Skin epidermis (tissue), 12 donors: Measurements from ENCODE around the gene FUOM.
"Not testable (repeated sequence)": the region's sequence is repeated elsewhere in the genome, so short reads cannot be mapped to it uniquely, and the experiment has no call there.

ENCODE experiments used
- H3K27ac ChIP-seq, 21 experiments: fragments of 200-600 bp; sonication (generic) in 11 of 21; one replicate each; pipeline ENCODE4 v1.5.0; 2020; ENCODE audit warnings: mild to moderate bottlenecking in 3 of 21, inconsistent platforms in 2 of 21, moderate library complexity in 2 of 21
- H3K4me3 ChIP-seq, 7 experiments: fragments of 200-600 bp; sonication (generic) in 2 of 7; one replicate each; pipeline ENCODE4 v1.5.0; 2020; ENCODE audit warnings: inconsistent platforms in 2 of 7, mild to moderate bottlenecking in 2 of 7, moderate library complexity in 1 of 7

FUOM gene

DNA sequence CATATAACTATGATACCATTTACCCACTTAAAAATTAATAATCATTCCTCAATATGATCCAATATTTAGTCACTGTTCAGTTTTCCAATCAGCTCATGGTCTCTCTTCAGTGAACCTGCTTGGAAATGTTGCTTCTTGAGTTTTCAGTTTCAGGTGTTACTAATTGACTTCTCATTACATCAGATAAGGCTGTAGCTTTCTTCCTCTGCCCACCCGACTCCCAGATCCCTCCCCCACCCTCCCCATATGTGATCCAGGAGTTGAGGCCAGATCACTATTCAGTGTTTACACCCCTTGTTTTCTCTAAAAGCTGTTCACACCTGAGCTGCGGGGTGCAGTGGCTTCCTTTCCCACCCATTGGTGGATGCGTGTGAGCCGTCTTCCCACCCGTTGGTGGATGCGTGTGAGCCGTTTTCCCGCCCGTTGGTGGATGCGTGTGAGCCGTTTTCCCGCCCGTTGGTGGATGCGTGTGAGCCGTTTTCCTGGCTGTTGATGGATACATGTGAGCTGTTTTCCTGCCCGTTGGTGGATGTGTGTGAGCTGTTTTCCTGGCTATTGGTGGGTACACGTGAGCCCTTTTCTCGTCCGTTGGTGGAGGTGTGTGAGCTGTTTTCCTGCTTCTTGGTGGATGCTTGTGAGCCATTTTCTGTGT lies 32.9 kb upstream of the FUOM start:
- peak overlapping the region in 11 of 21 experiments; percentile 14 to 97 (median 71) for H3K27ac ChIP-seq

DNA sequence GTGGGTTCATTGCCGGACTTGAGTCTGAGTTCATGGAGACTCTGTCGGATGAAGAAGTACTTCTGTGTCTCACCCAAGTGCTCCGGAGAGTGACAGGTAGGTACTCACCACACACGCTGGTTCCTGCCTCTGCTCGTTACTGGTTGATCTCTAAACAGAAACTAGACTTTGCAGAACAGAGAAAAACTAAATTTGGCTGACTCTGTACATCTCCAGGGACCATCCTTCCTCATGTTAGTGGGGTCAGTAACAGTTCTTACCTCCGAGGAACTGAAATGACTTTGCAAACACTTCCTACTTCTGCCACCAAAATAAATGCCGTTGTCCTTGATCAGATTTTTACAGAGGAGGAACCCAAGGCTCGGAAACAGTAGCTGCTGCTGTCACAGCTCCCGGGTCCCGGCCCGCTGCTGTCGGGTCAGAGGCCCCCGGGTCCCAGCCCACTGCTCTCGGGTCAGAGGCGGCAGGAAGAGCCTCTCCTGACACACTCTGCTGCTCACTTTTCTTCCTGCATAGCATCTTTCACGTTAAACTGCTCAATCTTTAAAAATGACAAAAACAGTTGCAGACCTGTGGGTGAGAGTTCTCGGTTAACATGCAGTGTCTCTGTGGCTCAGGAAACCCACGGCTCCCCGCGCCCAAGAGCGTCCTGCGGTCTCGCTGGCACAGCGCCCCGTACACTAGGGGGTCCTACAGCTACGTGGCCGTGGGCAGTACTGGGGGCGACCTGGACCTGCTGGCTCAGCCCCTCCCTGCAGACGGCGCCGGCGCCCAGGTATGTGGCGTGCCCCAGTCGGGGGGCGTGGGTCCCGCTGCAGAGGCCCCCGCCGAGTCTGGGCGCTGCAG lies 31.4 kb upstream of the FUOM start:
- Histone ChIP-seq H3K4me3 (peak overlapping the region in 5 of 7 experiments; percentile 1 to 27 (median 8)), H3K27ac (peak overlapping the region in 16 of 21 experiments; percentile 7 to 97 (median 74))

More for the DNA sequence above, 32.9 kb upstream of the FUOM start:
- H3K4me3 ChIP-seq, result no peak overlapping the region

DNA sequence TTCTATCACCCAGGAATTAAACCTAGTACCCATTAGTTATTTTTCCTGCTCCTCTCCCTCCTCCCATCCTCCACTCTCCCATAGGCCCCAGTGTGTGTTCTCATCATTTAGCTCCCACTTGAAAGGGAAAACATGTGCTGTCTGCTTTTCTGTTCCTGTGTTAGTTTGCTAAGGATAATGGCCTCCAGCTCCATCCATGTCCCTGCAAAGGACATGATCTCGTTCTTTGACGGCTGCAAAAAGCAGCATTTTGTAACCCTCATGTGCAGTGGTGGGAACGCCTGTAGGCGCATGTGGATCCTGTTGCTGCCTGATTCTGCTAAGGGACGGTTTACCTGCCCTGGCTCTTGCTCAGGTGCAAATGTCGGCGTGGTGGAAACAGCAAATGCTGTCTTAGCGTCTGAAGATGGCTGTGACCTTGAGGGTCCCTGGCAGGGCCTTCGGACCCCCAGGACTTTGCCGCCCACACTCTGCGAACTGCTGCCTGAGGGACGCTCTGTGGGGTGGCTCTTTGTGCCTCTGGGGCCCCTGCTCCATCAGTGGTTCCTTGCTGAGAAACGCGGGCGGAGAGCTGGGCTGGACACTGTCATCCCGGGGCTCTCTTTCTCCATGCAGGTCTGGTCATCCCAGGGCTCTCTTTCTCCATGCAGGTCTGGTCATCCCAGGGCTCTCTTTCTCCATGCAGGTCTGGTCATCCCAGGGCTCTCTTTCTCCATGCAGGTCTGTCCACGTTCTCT lies 30.6 kb upstream of the FUOM start:
- peak overlapping the region in 1 of 7 experiments; percentile 11 for H3K4me3 ChIP-seq
- H3K27ac ChIP-seq, result peak overlapping the region in 11 of 21 experiments; percentile 2 to 97 (median 80)

DNA sequence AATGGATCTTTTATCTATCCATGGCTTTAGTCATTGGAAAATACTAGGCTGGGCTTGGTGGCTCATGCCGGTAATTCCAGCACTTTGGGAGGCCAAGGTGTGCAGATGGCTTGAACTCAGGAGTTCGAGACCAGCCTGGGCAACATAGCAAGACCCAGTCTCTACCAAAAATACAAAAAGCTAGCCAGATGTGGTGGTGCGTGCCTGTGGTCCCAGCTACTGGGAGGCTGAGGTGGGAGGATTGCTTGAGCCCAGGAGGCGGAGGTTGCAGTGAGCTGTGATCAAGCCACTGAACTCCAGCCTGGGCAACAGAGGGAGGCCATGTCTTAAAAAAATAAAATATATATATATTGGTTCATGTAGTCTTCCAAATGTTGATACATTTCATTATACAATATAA lies 29.1 kb upstream of the FUOM start:
- H3K27ac ChIP-seq, H3K4me3 ChIP-seq: not testable (repeated sequence)

DNA sequence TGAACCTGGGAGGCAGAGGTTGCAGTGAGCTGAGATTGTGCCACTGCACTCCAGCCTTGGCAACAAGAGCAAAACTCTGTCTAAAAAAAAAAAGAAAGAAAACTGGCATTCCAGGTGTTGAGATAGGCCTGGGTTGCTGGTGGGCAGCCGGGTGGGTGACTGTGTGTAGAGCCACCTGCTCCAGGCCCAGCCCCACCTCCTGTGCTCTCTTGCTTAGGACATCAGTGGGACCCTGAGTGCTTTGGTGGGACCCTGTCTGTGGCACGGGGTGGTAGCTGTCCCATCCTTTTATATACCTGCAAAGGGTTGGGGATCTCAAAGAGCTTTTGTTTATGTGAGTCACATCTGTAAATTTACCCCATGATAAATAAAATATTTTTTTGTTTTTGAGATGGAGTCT lies 27.4 kb upstream of the FUOM start:
- H3K4me3 ChIP-seq, result no peak overlapping the region
- H3K27ac ChIP-seq, result no peak overlapping the region

DNA sequence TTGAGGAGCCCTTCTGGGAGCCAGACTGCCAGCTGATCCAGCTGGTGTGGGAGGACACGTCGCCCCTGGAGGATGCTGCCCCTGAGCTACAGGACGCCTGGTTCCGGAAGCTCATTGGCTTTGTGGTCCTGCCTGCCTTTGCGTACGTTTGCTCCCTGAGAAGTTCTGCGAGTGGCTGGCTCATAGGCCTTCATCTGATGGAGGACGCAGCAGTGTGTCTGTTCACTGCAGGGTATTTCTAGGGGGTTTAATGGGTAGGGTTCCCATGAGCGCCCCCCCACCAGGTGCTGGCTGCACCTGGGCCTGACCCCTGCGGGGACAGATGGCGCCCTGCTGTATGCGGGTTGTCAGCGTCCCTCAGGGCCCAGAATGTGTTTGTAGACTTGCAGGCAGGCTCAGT lies 26.3 kb upstream of the FUOM start:
- Histone ChIP-seq H3K27ac (no peak overlapping the region), H3K4me3 (no peak overlapping the region)

DNA sequence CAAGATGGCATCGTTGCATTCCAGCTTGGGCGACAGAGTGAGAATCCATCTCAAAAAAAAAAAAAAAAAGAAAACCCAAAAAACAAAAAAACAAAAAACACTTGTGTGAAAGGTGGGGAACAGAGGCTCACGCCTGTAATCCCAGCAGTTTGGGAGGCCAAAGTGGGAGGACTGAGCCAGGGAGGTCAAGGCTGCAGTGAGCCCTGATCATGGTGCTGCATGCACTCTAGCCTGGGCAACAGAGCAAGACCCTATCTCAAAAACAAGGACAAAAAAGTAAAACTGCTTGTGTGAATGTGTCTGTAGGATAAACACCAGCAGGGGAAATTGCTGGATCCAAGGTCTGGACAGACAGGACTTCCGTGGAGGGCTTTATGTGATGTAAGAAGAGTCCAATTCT lies 25.7 kb upstream of the FUOM start:
- Histone ChIP-seq H3K27ac (no peak overlapping the region), H3K4me3 (no peak overlapping the region)

DNA sequence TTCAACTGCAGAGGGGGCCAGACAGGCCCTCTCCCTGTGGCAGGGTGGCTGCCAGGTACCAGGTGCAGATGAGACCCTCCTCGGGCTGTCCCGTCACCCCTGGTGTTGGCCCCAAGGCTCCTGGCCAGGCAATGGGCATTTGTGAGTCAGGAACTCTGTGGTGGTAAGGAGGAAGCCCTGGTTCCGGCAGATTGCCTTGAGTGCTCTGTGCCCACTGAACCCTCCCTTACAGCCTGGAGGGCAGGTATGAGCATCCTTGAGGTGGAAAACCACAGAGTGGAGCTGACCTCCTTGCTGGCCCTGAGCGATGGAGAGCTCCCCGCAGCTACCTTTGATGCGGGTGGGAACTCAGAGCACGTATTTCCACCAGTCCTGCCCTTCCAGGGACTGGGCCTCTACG lies 23.2 kb upstream of the FUOM start:
- no peak overlapping the region for H3K4me3 ChIP-seq
- no peak overlapping the region for H3K27ac ChIP-seq

DNA sequence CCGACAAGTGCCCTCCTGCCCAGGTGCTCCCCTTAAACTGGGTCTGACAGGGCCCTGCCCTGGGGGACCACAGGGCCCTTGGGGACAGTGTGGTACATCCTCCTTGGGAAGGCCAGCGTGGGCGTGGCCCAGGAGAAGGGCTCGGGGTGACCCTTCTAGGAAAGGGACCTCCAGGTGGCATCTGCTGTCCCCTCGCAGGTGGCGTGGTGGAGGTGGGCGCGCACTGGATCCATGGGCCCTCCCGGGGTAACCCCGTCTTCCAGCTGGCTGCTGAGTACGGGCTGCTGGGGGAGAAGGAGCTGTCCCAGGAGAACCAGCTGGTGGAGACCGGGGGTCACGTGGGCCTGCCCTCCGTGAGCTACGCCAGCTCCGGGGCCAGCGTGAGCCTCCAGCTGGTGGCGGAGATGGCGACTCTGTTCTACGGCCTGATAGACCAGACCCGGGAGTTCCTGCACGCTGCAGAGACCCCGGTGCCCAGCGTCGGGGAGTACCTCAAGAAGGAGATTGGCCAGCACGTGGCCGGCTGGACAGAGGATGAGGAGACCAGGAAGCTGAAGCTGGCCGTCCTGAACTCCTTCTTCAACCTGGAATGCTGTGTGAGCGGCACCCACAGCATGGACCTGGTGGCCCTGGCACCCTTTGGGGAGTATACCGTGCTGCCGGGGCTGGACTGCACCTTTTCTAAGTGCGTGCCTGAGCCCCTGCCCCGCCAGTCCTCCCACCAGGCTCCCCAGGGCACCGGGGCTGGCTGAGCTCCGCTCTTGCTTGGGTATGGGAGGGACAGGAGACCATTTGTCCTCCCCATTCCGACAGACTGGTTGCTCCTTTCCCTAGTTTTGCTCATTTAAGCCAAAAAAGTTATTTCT lies 22.2 kb upstream of the FUOM start:
- H3K27ac ChIP-seq, result peak overlapping the region in 19 of 21 experiments; percentile 49 to 87 (median 79)
- H3K4me3 ChIP-seq, result peak overlapping the region; percentile 73 to 96 (median 81)

DNA sequence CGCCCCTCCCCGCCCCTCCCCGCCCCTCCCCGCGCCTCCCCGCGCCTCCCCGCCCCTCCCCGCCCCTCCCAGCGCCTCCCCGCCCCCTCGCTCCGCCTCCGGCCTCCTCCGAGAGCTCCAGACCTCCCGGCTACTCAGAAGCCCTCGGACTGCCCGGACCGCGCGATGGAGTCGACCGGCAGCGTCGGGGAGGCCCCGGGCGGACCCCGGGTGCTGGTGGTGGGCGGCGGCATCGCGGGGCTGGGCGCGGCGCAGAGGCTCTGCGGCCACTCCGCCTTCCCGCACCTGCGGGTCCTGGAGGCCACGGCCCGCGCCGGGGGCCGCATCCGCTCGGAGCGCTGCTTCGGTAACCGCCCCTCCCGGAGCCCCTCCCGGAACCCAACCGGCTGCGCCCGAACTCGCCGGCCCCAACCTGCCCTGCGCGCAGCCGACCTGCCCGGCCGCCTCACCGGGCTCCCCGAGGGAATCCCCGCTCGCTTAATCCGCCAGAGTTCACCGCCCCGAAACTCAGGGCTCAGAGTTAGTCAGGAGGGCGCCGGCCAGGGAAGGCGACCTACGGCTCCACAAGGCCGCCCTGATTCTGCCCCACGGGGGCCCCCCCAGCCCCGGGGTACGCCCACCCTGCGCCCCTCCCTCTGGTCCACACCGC lies 21.5 kb upstream of the FUOM start, which contains the start of gene PAOX:
Gene PAOX, plus strand, starts transcription at position 111 of the 649 bp plus-strand sequence. Its CDS starts 55 bp downstream, at position 166.
- H3K27ac ChIP-seq, result peak within 1 kb of the TSS; percentile 51 to 95 (median 83)
- H3K4me3 ChIP-seq, result peak within 1 kb of the TSS; percentile 73 to 96 (median 81)

DNA sequence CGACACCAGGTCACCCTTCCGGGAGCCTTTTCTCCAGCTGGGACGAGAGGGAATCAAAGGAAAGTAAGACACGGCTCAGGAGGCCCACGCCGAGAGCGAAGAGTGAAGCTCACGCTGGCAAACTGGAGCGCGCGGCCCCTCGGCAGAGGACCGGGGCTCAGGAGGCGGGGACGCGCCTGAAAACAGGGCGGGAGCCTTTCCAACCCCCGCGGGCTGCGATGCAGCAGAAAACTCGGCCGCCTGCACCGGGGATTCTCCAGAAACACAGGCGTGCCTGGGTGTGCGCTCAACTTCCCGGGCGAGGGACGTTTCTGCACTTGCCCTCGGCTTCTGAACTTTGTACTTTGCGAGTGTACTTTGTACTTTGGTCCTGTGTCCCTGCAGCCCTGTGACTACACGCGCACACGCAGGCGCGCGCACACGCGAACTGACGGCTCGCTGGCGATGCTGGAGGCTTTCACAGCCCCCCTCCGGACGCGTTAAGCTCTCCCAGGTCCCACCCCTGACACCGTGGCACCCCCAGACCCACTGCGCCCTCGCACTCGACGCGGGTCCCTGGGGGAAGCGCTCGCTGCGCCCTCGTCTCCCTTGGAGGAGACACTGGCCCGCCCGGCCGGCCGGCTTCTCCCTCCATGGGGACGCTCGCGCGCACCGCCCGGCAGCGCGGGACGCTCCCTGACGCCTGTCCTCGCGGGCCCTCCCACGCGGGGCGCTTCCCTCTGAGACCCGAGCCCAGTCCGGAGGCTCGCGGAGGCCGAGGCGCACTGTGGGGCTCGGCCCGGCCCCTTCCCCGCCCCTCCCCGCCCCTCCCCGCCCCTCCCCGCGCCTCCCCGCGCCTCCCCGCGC lies 20.7 kb upstream of the FUOM start:
- H3K4me3 ChIP-seq, result peak overlapping the region; percentile 73 to 96 (median 81)
- peak overlapping the region in 20 of 21 experiments; percentile 37 to 95 (median 79) for H3K27ac ChIP-seq

DNA sequence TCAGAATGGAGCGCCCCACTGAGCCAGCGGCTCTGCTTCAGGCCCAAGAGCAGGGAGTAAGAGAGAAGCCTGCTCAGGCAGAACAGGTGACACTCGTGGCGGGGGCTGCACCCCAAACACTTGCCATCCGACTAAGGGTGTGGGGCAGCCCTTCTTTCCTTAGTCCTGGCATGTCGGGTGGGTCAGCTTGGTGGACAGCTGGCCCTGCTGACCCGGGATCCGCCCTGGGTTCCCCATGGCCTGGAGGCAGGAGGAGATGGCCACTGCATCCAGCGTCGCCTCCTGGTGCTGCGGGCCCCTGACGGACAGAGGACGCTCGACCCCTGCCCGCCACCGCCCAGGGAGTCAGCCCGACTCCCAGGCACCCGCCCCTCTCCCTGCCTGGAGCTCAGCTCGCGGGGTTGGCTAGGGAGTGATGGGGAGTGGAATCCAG lies 20.0 kb upstream of the FUOM start:
- Histone ChIP-seq H3K4me3 (peak overlapping the region; percentile 73 to 96 (median 81)), H3K27ac (peak overlapping the region in 20 of 21 experiments; percentile 37 to 95 (median 79))

DNA sequence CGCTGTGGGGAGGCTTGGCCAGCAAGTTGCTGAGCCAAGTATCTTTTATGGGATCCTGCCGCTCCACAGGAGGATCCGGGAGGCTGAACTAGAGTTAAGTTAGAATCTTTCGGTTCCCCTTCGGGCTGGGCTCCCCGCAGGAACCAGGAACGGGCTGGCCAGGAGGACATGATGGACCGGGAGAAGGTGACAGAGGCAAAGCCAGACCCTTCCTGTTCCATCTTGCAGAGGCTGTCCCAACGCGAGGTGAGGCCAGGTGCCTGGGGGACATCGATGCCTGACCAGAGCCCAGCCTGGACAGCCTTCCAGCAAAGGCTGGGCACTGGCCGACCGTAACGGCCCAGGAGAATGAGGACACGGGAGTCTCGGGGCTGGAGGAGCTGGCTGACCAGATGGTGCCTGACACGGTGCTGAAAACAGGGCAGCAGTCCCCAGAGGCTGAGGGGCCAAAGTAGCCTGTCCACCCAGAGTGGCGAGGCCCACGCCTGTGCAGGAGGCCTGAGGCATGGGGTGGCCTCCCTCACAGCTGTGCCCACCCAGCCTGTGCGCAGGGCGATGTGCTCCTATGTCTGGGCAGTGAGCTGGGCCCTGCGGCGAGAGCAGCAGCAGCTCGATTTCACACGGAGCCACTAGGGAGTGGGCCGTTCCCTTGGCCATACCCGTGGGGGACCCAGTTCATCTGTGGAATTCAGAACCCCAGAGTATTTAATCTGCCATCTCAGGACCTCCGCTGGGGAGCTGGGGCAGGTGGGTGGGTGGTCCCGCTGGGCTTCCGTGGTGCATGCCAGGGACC lies 19.4 kb upstream of the FUOM start:
- H3K4me3 ChIP-seq, result peak overlapping the region in 2 of 7 experiments; percentile 73 to 96
- H3K27ac ChIP-seq, result peak overlapping the region in 3 of 21 experiments; percentile 76 to 83 (median 81)

DNA sequence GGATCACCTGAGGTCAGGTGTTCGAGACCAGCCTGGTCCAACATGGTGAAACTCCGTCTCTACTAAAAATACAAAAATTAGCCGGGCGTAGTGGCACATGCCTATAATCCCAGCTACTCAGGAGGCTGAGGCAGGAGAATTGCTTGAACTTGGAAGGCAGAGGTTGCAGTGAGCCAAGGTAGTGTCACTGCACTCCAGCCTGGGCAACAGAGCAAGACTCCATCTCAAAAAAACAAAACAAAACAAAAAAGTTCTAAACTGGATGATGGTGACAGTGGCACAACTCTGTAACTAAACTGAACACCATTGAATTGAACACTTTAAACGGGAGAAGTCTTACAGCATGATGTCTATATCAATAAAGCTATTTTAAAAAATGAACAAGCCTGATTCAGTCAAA lies 18.4 kb upstream of the FUOM start:
- H3K27ac ChIP-seq, result not testable (repeated sequence)

DNA sequence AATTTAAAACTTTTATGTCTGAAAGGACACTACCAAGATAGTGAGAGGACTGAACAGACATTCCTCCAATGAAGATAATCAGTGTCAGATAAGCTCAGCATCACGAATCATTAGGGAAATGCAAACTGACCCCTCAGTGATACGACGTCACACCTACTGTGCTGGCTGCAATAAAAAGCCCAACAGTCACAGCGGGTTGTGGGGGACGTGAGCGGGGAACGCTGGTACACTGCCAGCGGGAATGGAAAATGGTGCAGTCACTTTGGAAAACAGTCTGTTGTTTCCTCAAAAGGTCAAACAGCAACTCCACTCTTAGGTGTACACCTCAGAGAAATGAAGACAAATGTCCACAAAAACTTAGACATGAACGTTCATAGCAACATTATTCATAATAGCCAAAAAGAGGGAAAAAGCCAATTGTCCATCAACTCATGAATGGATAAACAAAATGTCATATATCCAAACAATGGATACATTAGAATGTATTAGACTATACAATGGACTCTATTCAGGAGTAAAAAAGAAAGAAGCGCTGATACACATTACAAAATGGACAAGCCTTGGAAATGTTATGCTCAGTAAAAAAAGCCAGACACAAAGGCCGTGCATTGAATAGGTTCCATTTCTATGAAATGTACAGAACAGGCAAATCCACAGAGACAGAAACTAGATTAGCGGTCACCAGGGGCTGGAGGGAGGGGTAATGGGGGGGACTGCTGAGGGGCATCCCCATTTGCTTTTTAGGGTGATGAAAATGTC lies 17.7 kb upstream of the FUOM start:
- H3K4me3 ChIP-seq, result no peak overlapping the region
- H3K27ac ChIP-seq, result no peak overlapping the region

More for the DNA sequence above, 18.4 kb upstream of the FUOM start:
- not testable (repeated sequence) for H3K4me3 ChIP-seq
